Duodenal mucosa (tissue), 2 donors: ENCODE data around the gene CRLF1.

Experiments
- H3K27ac ChIP-seq: one replicate; pipeline ENCODE4 v1.7.0; 2013; ENCODE audit warnings: low read depth, low read length
- H3K27me3 ChIP-seq, 2 donors: one replicate each; pipeline ENCODE4 v1.7.0; 2013; ENCODE audit warnings: low read length in 2 of 2, control low read depth in 1 of 2; ENCODE audit not compliant: insufficient read depth in 2 of 2, control insufficient read depth in 1 of 2
- H3K36me3 ChIP-seq, 2 donors: one replicate each; pipeline ENCODE4 v1.7.0; 2013; ENCODE audit warnings: low read length in 2 of 2, control low read depth in 1 of 2; ENCODE audit not compliant: insufficient read depth in 2 of 2, control insufficient read depth in 1 of 2
- H3K4me1 ChIP-seq, 2 donors: one replicate each; pipeline ENCODE4 v1.7.0; 2013; ENCODE audit warnings: low read length in 2 of 2, control low read depth in 1 of 2; ENCODE audit not compliant: insufficient read depth in 2 of 2, control insufficient read depth in 1 of 2
- H3K4me3 ChIP-seq, 2 donors: one replicate each; pipeline ENCODE4 v1.7.0; 2013; ENCODE audit warnings: low read length in 2 of 2, low read depth in 1 of 2
- H3K9ac ChIP-seq, 2 donors: one replicate each; pipeline ENCODE4 v1.7.0; 2013; ENCODE audit warnings: low read length in 2 of 2, low read depth in 1 of 2
- H3K9me3 ChIP-seq, 2 donors: one replicate each; pipeline ENCODE4 v1.7.0; 2013; ENCODE audit warnings: low read length in 2 of 2, control low read depth in 1 of 2; ENCODE audit not compliant: control insufficient read depth in 1 of 2

Gene CRLF1

DNA sequence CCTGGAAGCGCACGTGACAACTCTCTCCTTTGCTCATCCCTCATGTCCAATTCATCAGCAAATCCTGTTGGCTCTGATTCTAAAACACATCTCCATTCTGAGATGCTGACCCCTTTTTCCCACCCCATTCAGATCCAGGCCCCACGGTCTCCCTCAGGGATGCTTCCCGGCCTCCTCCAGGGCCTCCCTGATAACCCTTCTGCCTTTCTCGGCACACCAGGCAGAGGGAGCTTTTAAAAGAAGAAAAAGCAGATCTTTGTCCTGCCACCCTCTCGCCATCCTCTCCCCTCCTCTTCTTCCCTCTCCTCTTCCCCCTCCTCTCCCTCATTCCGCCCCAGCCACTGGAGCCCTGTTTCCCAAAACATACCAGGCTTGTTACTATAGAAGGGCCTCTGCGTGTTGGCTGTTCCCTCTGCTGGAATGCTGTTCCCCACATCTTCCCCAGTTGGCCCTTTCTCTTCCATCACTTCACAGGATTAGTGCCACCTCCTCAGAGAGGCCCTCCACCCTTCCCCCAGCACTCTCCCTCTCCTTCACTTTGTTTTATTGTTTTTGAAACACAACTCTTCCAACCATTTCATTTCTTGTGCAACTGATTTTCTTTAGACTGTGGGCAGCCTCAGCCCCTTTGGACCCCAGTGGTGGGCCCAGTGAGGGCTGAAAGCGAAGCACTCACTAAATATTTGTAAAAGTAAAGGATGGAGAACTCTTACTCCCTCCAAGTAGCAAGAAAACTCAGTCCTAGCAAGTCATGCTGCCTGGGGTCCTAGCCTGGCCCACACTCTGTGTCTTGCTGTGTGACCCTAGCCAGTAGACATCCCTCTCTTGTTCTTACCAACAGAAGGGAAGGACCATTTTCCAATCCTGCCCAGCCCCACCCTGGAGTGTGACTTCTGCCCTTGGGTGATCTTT lies 2.5 kb upstream of the CRLF1 start:
- Histone ChIP-seq H3K4me1 (peaks cover 7 to 10% of the 10 kb centered on the region in 2 donors), H3K9ac (no peak overlapping the region), H3K9me3 (no peaks in the 10 kb centered on the region), H3K27ac (no peak overlapping the region), H3K27me3 (peaks cover 80 to 85% of the 10 kb centered on the region in 2 donors), H3K36me3 (no peaks in the 10 kb centered on the region), H3K4me3 (no peak overlapping the region)

DNA sequence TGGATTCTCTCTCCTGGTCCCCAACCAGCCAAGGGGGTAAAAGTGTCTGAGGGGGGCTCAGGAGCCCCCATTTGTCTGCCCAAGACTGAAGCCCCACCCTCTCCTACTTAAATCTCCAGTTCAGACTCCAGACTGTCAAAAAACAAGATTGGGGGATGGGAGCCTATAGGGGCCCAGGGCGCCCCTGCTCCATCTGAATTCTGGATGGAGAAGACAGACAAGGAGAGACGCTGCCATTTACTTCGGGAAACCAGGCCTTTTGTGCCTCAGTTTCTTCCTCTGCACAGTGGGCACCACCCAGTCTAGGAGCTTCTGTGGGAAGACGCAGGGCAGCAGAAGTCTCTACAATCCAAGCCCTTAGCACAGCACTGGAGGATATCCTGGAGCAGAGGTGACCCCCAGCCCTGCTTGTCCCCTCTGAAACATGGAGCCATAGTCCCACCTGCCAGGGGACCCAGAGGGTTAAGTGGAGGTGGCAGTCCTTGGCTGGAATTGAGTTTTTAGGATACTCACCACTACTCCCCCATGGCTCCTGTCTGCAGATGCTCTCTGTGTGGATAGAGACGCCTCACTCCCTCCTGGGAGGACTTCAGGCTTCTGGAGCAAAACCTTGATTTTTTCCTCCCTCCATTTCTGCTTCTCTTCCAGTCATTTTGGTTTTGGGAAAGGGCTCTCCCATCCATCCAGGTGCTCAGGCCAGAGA lies 1.7 kb upstream of the CRLF1 start:
- no peak overlapping the region for H3K4me3 ChIP-seq
- H3K9me3 ChIP-seq, result no peaks in the 10 kb centered on the region
- H3K27me3 ChIP-seq, result peaks cover 79 to 83% of the 10 kb centered on the region in 2 donors
- no peak overlapping the region for H3K27ac ChIP-seq
- H3K4me1 ChIP-seq, result peaks cover 7 to 10% of the 10 kb centered on the region in 2 donors
- H3K9ac ChIP-seq, result no peak overlapping the region
- no peaks in the 10 kb centered on the region for H3K36me3 ChIP-seq

GRCh38 chr19:18607226-18608101 lies 865 bp upstream of the CRLF1 start:
- Histone ChIP-seq H3K4me1 (peaks cover 7% of the 10 kb centered on the region in 2 donors), H3K9me3 (no peaks in the 10 kb centered on the region), H3K27me3 (peaks cover 77 to 79% of the 10 kb centered on the region in 2 donors), H3K36me3 (no peaks in the 10 kb centered on the region), H3K9ac (no peak overlapping the region), H3K27ac (no peak overlapping the region), H3K4me3 (no peak overlapping the region)

- no peaks in the 10 kb centered on the region for H3K9me3 ChIP-seq
- H3K27me3 ChIP-seq, result peaks cover 70 to 71% of the 10 kb centered on the region in 2 donors
- no peaks in the 10 kb centered on the region for H3K36me3 ChIP-seq
- no peak overlapping the region for H3K9ac ChIP-seq
- no peaks in the 10 kb centered on the region for H3K4me1 ChIP-seq
- no peak overlapping the region for H3K27ac ChIP-seq
- no peak overlapping the region for H3K4me3 ChIP-seq
Observed at GRCh38 chr19:18605546-18606280, 886 bp downstream of the CRLF1 start.

- Histone ChIP-seq H3K4me1 (no peaks in the 10 kb centered on the region), H3K4me3 (no peak overlapping the region), H3K9ac (no peak overlapping the region), H3K9me3 (no peaks in the 10 kb centered on the region), H3K27me3 (peaks cover 65 to 66% of the 10 kb centered on the region in 2 donors), H3K36me3 (no peaks in the 10 kb centered on the region), H3K27ac (no peak overlapping the region)
Observed at GRCh38 chr19:18605196-18605545, 1.4 kb downstream of the CRLF1 start.

- Histone ChIP-seq H3K9ac (no peak overlapping the region), H3K4me1 (no peaks in the 10 kb centered on the region), H3K9me3 (no peaks in the 10 kb centered on the region), H3K27ac (no peak overlapping the region), H3K27me3 (peaks cover 62 to 63% of the 10 kb centered on the region in 2 donors), H3K36me3 (no peaks in the 10 kb centered on the region), H3K4me3 (no peak overlapping the region)
Observed at GRCh38 chr19:18604820-18605159, 1.8 kb downstream of the CRLF1 start.

DNA sequence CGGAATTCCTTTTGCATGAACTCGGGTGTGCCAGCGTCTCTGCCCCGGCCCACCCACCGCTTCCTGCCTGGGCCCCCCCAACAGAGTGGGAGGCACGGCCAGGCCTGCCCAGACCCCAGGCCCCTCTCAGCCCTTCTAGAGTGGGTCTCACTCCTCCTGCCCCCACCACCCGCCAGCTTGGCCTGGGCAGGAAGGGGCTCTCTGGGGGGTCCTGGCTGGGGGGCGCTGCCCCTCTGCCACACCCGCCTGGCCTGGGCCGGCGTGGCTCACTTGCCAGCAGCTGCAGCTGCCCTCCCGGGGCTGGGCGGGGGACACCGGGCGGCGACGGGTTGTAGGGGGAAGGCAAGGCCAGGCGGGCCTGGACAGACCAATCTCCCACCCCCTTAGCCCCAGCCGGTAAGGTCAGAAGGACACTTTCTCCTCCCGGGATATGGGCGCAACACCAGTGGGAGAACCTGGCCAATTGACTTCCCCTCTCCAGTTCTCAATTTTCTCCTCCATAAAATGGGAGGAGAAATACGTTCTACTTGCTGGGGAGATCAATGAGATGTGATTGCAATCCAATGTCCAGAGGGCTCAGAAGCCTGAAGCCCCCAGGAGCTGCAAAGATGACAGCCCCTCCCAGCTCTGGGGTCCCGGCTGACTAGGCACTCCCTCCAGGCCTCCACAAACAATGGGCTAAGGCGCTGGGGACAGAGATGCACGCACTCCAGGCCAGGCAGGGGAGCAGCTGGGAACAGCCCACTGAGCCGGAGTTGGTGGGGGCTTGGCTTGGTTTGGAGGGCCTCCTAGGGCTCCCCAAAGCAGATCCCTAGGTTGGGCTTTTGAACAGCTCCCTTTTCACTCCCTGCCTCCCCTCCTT lies 2.4 kb downstream of the CRLF1 start:
- Histone ChIP-seq H3K27ac (no peak overlapping the region), H3K27me3 (peaks cover 62 to 63% of the 10 kb centered on the region in 2 donors), H3K9ac (no peak overlapping the region), H3K9me3 (no peaks in the 10 kb centered on the region), H3K4me3 (no peak overlapping the region), H3K4me1 (no peaks in the 10 kb centered on the region), H3K36me3 (no peaks in the 10 kb centered on the region)

DNA sequence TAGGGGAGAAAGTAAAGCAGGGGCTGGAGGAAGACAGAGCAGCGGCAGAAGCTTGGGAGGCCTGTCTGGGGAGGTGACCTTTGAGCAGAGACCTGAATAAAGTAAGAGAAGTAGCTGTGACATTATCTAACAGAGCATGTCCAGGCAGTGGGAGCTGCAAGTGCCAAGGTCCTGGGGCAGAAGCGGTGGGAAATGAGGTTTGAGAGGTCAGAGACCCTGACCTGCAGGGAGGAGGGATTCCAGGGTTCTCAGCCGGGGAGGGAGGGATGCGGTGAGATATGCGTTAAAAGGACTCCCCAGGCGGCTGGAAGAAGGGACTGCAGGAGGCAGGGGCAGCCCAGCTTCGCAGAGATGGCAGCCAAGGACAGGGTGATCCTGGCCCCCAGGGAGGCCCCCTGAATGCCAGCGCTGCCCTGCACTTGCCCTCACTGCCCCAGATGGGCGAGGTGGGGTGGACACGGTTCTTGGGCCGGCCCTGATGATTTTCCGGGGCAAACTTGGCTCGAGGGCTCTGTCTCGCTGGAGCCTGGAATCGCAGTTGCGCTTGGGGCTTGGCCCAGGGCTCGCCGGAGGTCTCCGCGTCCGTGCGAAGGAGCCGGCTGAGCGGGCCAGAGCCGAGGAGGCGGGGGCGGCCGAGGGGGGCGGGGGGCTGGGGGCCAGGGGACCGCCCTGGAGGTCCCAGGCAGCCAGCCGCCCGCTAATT lies 3.2 kb downstream of the CRLF1 start:
- Histone ChIP-seq H3K4me1 (no peaks in the 10 kb centered on the region), H3K4me3 (no peak overlapping the region), H3K27ac (no peak overlapping the region), H3K9ac (no peak overlapping the region), H3K27me3 (peaks cover 59 to 61% of the 10 kb centered on the region in 2 donors), H3K9me3 (no peaks in the 10 kb centered on the region), H3K36me3 (no peaks in the 10 kb centered on the region)
